ENCODE results near the gene PLCG1.

The PLCG1 gene

DNA sequence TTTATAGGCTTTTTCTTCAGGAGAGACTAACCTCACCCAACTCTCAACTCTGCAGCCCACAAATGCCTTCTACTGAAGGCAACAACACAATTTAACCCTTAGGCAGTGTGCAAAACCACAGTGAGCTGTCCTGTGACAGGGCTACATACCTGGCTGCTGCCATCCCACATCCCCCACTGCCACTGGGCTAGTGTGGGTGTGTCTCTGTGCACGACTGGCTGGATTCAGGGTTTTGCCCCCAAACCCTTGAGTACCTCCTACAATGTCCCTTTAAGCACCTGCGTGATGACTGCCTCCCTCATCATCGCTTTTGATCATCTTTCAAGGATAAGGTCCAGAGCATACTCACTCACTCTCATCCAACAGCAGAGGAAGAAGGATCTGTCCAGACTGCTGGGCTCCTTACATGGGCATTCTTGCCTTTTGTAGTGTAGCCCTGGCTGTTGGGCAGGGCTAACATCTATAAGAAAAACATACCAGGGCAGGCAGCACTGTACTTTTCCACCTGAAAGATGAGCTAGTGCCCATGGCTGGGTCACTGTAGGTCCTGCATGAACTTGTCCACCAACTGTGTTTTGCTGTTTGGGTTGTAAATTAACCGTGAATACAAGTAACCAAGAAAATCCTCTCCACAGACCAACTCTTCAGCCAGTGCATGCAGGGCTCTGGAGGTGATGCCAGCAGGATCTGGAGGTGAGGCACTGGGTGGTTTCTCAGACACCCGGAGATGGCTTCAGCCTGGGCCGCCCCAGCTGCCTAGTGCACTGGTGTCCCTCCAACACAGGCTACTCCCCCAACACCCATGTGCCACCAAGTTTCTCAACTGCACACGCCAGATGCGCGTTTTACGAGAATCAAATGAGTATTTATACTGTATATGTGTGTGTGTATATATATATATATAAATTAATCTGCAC, 45.2 kb downstream of the PLCG1 start:
- no peak for DNase-seq

DNA sequence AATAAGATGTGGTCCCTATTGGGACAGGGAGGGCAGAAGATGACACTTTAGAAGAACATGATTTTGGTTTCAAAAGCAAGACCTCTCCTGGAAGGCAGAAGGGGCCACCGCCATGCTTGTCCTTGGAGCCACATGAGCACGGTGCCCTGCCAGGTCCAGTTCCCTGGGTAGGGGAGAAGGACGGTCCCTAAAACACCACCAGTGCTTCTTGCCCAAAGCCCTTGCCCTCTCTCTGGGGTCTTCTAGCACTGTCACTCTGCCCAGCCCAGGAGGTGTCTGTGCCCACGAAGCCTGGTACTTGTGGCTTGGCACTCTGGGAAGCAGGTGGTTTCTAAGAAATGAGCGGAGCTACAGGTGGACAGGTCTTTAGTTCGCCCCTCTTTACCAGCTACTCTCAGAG, 46.0 kb downstream of the PLCG1 start:
- DNase-seq, result no peak

DNA sequence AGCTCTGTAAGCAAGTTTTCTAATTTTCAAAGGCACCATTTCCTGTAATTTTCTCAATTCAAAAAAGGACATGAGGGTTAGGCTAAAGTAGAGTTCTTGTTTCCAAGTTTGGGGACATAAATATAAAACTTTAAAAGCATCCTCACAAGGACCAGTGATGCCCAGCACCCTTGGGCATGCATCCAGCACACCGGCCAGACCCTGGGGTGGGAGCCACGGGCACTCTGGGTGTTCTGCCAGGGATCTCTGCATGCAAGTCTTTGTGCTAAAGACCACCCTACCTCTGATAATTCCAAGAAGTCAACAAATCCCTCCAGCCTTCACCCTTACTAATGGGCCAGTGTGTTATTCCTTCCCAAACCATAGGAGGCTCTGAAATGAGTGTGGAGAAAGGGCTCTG, 46.5 kb downstream of the PLCG1 start:
- no peak for DNase-seq

DNA sequence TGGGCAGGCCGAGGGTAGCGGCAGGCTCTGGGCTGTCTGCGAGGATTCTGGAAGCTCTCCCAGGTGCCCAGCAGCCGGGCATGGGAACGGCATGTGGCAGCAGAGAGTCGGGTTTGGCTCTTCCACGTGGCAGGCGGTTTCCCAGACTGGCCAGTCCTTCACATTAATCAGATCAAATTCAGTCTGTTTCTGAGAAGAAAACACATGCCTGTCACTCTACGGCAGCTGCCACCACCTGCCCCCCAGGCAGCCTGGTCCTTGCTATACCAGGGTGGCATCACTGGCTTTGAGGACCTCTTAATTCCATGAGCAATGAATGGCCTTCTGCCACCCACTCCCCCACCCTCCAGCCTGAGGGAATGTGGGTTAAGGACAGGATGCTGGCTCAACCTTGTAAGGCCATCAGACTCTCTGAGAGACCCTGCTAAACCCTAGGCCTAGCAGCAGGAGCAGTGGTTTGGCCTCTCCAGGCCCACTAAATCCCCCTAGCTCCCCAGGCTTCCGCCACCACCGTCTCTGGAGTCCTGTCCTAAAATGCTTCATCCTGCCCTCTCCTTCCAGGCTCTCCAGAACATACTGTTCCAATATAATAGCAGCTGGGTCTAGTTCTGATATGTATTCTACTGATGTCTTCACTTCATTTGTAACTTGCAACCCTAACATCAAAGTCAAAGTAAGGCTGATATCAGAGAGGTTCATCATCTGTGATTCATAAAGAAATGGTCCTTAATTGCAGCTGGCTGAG, 47.8 kb downstream of the PLCG1 start:
- DNase-seq, result no peak

DNA sequence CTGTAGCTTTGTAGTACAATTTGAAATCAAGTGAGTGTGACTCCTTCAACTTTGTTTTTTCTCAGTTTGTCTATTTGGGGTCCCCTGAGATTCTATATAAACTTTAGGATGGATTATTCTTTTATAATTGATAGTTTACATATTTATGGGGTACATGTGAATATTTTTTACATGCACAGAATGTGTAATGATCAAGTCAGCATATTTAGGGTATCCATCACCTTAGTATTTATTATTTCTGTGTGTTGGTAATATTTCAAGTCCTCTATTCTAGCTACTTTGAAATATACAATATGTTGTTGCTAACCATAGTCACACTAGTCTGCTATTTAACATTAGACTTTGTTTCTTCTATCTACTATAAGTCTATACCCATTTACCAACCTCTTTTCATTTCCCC, 50.3 kb downstream of the PLCG1 start:
- DNase-seq, result no peak

DNA sequence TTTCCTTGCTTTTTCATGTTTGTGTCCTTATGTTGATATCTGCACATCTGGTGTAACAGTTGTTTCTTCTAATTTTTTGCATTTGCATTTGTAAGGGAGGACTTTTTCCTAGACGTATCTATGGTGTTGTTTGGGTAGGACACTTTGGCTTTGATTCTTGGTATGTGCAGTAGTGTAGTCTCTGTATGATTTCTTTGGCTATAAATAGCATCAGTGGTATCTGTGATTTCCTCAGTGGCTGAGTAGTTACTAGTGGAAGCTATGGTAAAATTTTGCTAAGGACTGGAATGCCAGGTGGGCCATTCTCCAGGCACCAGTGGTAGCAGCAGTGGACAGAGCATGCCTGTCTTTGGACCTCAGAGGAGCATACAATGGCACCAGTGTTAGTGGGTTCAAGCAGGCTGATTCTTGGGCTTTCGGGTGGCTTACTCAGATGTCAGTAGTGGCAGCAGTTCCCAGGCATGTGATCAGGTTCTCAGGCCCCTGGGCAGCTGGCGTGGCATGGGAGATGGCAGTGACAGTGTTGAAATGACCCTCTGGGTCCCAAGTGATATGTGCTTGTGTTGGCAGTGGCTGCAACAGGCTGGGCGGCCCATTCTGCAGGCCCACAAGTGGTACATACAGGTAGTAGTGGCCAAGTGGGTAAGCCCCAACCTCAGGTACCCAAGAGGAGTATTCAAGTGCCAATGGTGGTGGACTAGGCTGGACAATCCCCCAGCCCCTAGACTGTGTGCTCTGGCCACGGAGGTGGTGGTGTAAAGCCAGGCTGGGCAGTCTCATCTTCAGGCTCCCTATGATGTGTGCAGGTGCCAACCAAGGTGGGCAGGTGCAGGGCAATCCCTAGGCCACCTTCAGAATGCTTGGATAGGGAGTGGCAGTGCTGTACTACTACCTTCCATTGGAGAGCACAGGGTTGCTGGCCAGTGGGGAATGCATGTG, 54.5 kb downstream of the PLCG1 start:
- DNase-seq, result no peak

DNA sequence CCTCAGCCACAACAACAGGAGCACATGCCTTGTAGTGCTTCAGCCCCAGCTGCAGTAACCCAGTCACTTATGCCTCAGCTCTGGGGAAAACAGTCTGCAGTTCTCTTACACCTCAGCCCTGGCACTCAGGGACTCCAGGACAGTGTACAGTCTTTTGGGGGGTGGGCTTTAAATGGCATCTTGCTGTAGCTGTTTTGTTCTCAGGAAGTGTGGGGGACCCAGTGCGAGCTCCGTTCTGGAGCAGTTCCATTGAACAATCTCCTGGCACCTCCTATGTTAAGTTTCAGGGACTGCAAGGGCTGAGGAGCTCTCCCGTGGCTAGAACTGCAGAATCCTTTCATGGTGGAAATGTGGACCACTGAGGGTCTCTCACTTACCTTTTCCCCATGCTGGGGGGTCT, 55.2 kb downstream of the PLCG1 start:
- DNase-seq, result no peak

DNA sequence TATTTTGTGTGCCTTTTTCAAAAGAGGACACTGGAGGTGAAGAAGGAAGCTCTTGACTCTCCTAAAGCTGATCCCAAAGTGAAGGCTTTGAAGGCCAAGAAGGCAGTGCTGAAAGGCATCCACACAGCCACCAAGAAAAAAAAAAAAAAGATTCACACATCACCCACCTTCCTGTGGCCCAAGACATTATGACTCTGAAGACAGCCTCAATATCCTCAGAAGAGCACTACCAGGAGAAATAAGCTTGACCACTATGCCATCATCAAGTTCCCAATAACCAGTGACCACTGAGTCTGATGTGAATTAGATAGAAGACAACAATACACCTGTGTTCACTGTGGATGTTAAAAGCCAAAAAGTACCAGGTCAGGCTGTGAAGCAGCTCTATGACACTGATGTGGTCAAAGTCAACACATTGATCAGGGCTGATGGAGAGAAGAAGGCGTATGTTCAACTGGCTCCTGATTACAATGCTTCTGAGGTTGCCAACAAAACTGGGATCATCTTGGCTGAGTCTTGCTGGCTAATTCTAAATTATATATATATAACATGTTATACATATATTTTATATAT, 59.4 kb downstream of the PLCG1 start:
- DNase-seq, result no peak

DNA sequence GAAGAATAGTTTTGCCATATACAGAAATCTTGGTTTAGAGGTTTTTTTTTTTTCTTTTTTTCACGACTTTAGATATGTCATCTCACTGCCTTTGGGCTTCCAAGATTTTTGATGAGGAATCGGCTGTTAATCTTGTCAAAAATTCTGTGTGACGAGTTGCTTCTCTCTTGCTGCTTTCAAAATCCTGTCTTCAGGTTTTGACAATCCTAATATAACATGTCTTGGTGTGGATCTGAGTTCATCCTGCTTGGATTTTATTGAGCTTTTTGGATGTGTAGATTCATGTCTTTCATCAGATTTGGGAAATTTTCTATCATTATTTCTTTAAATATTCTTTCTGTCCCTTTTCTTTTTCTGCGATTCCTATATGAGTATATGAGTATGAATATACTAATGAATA, 61.1 kb downstream of the PLCG1 start:
- DNase-seq, result no peak

DNA sequence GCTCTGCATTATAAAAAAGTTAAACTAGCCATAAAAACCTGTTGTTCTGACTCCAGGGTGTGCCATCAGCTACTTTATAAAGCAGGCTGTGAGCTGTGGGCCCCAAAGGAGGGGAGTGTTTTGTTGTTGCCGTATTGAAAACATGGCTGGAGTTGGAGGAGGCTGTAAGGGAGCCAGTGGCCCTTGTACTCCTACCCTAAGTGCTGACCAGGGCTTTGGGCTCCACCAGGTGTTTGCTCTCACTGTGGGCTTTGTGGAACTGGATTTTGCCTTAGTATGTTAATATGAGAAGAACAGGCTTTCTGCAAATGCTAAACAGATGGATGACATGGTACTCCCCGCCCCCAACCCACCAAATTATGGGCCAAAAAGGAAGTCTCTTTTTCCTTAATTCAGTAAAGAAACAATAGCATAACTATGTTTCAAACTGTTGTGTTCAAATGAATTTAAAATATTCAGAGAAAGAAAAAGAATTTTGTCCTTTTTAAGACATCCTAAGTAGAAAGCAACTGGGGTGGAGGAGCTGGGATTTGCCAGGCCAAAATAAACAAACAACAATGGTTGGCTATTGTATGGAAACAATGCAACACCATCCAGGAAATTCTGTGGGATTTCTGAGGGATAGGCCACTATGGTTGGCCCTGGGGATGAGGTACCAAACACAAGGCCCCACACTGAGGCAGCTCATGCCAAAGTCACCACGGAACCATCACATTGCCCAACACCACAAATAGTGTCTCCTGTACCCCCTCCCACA, 63.3 kb downstream of the PLCG1 start:
- no peak for DNase-seq

DNA sequence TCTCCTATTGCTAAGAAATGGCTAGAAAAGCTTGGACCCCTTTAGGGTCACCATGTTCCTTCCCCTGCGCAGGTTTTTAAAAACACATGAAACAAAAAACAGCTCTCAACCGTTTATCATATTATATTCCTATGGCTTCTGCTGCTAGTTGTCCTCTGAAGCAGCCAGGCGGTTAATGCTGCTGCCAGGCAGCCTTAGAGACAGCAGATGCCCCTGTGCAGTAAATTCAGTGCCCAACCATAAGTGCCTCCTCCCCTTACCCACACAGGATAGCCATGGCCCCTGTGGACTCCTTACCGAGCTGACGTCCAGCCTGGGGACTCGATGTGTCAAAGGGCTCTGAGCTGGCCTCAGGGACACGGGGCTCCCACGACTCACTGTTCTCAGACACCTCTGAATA, 64.4 kb downstream of the PLCG1 start:
- DNase-seq, result no peak

DNA sequence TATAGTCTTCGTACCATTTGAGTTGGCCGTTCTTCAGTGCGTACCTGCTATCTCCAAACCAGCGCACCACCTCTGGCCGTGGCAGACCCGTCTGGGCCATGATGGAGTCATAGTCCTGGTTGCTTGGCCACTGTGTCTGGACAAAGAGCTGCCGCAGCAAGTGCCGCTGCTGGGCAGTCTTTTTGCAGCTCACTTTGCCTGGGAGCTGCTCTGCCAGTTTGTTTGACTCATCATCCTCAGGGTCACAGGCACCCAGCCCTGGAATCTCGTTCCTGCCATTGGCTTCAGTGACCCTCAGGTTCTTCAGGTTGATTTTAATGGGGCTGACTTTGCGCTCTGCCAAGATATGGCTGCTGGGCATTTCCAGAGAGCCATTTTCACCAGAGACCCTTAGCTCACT, 65.1 kb downstream of the PLCG1 start:
- no peak for DNase-seq

DNA sequence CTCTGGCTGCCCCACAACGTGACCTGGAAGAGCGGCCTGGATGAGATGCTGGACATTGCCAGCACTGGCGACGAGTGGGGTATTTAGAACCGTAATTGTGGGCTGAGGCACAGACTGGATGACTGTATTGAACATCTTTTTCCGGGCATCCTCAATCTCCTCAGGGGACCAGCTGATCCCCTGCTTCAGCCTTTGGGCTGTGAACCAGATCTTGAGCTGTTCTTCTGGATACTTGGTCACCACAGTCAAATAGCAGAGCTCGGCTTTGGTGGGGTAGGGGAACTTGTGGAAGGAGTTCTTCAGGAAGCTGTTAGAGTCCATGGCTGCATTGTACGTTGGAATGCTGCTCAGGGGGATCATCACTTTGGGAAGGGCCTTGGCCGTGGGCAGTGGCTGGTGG, 66.3 kb downstream of the PLCG1 start:
- no peak for DNase-seq

DNA sequence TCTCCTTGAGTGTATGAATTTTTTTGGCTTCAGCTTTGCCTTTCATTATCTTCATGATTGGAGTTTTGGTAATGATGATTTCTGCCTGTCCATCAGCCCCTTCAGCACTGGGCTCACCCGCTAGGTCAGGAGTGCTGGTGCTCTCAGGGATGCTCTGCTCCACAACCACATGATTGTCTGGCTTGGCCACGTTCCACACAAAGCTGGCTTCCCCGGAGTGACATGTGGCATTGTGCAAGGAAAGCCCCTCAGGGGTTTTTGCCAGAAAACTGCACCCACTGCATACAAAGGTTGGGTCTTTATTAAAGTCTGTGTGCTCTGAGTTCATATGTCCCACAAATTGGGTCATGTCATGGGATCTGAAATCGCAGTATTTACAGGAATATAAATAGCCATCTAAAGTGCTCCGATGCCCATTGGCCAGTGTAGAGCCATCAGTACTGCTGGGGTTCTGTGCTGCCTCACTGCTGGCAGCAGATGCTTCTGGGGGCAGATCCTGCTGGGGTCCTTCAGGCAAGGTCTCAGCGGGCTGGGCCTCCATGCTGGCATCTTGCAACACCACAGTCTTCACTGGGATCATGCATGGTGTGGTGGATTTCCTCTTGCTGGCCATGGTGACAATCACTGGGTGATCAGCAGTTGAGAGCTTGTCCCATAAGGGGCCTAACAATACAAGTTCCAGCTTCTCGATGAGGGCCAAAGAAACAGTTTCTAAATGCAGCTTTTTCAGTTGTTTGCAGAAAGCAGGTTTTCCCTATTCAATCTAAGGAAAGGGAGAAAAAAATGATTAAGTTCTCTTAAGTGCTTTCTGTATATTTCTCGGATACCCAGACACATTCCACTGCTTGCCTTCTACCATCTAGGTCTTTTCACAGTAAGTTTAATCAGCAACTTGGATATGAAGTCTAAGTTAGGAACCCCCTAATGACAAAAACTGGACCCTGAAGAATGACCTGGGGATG, 67.2 kb downstream of the PLCG1 start:
- no peak for DNase-seq

DNA sequence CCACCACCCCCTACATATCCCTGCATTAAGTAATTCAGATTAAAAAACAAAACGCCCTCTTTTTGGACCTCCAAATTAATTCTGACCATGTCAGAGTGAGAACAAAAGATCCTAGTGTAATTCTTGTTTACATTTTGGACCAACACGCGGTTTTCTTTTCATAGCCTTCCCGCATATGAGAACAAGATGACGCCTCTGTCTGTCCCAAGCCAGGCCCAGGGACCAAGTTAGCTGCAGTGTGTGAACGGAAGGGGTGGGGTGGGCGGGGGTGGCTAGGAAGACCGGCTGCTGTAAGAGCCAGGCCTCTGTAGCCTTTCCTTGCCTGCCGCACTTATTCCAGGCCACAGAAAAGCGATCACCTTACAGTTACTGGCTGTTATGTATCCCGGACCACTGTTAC, 68.0 kb downstream of the PLCG1 start:
- DNase-seq, result no peak

DNA sequence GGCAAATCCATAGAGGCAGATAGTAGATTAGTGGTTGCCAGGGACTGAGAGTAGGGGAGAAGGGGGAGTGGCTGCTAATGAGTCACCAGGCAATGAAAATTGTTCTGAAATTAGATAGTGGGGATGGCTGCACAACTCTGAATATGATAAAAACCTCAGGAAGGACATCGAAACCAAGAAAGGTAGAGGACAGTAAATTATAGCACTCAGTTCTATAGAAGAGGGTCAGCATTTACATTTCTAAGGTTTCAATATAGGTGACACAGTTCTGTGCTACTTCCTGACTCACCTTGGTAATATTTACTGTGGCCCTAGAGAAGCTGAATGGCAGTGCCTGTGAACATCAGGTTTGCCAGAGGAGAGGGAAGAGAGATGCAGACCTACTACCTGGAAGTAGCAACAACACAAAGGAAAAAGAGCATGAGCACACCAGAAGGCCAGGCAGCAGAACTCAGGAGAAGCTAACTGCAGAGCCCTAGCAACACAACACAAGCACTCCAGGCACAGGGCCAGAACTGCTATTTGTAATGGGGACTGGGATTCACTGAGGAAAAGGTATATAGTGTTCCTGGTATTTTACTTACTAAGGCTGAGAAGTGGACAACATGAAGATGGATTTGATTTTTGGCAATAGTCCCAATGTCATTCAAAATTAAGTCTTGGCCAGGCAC, 75.9 kb downstream of the PLCG1 start:
- DNase-seq, result peak; percentile 79

DNA sequence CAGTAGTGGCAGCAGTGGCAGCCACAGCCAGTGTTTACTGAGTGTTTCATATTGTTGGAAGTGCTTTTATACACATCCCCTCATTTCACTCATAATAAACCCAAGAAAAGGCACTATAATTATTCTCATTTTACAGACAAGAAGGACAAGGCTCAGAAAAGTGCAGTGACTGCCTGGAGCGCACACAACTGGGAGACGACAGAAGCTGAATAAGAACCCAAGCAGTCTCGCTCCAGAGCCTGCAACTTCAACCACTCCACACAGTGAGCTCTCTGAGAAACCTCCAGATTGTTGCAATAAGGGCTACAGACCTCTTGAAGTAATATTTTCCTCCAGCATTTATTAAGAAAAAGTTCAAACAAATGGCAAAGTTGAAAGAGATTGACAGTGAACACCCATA, 76.9 kb downstream of the PLCG1 start:
- DNase-seq, result no peak

DNA sequence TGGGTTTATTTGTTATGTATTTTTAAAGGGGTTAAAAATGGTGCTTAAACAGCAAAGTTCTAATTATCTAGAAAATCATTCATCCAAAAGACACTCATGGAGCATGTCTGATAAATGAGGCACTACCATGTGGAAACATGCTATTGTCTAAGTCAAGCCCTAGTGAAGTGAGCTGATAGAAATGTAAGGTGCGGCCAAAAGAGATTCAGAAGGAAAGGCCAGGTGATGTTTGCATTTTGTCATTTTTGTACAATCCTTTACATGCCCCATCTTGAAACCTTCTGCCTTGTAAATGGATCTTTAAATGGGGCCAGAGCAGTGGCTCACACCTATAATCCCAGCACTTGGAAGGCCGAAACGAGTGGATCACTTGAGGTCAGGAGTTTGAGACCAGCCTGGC, 77.3 kb downstream of the PLCG1 start:
- no peak for DNase-seq

DNA sequence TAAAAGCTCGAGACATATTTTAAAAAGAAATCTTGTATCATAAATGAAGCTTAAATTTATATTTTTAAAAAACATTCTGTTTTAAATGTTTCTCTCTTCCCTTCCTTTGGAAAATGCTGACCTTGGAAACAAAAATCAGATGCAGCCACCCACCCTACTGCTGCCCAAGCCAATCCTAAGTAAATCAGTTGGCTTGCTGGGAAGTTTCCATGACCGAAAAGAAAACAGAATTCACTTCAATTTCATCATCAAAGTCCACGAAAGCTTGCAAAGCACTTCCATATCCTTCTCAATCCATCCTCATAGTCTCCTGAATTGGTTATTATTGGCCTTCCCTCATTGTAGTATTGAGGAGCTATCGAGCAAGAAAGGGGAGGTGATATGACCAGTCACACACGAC, 80.1 kb downstream of the PLCG1 start:
- DNase-seq, result no peak

DNA sequence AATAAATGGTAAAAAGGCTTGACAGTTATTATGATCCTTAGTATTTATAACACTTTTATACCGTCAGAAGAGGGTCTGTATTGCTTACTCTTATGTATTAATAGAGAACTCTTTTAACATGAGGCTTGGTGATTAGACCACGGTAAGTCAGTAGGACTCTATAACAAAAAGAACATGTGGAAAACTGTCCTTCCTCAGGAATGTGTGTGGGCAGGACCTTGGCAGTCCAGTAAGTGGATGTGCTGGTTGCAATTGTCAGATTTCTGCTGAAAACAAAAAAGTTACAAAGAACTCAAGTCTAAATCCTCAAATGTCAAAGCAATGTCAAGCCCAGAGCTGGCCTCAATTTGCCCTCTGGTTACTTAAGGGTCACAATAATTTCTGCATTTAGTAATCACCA, 81.1 kb downstream of the PLCG1 start:
- no peak for DNase-seq
